IMR-90 (cell line): Measurements from ENCODE around the gene TUBGCP2. TPM values are rescaled to one million over a fixed set of nuclear protein-coding genes. Genes with fewer than 3 reads are reported as not detected.

Source experiments
- ATAC-seq: fragments of 200-7000 bp; cut with Tn5 transposase; 2 replicates; pipeline ENCODE4 v1.9.1; 2020; ENCODE audit warnings: low read depth, mild to moderate bottlenecking, moderate library complexity
- BruUV-seq: library from RNA; stranded (reverse); fragments of 400-500 nt; replicated peaks from 2 replicates; lab custom pipeline; 2021; lab: Mats Ljungman, UMichigan
- CTCF ChIA-PET: fragments of 300-600 bp; formaldehyde crosslinking; extraction: SDS; loops from one replicate; lab custom pipeline; 2021; ENCODE audit warnings: antibody characterized with exemption; lab: Yijun Ruan, JAX
- POLR2A ChIA-PET: fragments of 300-600 bp; sonication (Branson Sonifier 250); formaldehyde crosslinking; loops from one replicate; lab custom pipeline; 2022; ENCODE audit warnings: antibody characterized with exemption; ENCODE audit not compliant: unreplicated experiment; lab: Charles Lee
- DNase-seq: peaks from one replicate; pipeline ENCODE4 v3.0.0; 2013
- H2AFZ ChIP-seq: replicated peaks from 2 replicates; pipeline ENCODE3; 2013; ENCODE audit warnings: low read length, mild to moderate bottlenecking; ENCODE audit not compliant: poor library complexity
- H2AK5ac ChIP-seq: 2 replicates; pipeline ENCODE4 v1.6.1; 2013; ENCODE audit warnings: low read depth, low read length, inconsistent platforms
- H2AK9ac ChIP-seq: replicated peaks from 2 replicates; pipeline ENCODE3; 2013; ENCODE audit warnings: mild to moderate bottlenecking, low read depth, low read length, moderate library complexity; ENCODE audit not compliant: poor library complexity
- H2BK120ac ChIP-seq: 2 replicates; pipeline ENCODE4 v1.6.1; 2013; ENCODE audit warnings: low read depth, low read length, inconsistent platforms
- H2BK15ac ChIP-seq: 3 replicates; pipeline ENCODE4 v1.6.1; 2013; ENCODE audit warnings: low read depth, low read length, inconsistent platforms
- H2BK20ac ChIP-seq: 2 replicates; pipeline ENCODE4 v1.6.1; 2013; ENCODE audit warnings: low read depth, mild to moderate bottlenecking, inconsistent platforms, low read length, moderate library complexity
- H2BK5ac ChIP-seq: 2 replicates; pipeline ENCODE4 v1.6.1; 2013; ENCODE audit warnings: mild to moderate bottlenecking, low read depth, low read length, inconsistent platforms; ENCODE audit not compliant: poor library complexity, severe bottlenecking
- H3K14ac ChIP-seq: replicated peaks from 2 replicates; pipeline ENCODE4 v1.6.1; 2013; ENCODE audit warnings: low read depth, low read length, inconsistent platforms
- H3K18ac ChIP-seq: 2 replicates; pipeline ENCODE4 v1.6.1; 2013; ENCODE audit warnings: low read depth, low read length, control low read depth
- H3K23ac ChIP-seq: 2 replicates; pipeline ENCODE4 v1.6.1; 2013; ENCODE audit warnings: low read depth, low read length, inconsistent platforms
- H3K27ac ChIP-seq: 2 replicates; pipeline ENCODE4 v1.5.1; 2013; ENCODE audit warnings: mild to moderate bottlenecking, control low read depth, low read length; ENCODE audit not compliant: insufficient read depth
- H3K27me3 ChIP-seq: 2 replicates; pipeline ENCODE4 v1.6.1; 2013; ENCODE audit warnings: low read length; ENCODE audit not compliant: control insufficient read depth, insufficient read depth
- H3K36me3 ChIP-seq: 2 replicates; pipeline ENCODE4 v1.6.1; 2013; ENCODE audit warnings: low read length, mixed read lengths; ENCODE audit not compliant: control insufficient read depth, insufficient read depth
- H3K4ac ChIP-seq: 2 replicates; pipeline ENCODE4 v1.6.1; 2013; ENCODE audit warnings: low read depth, low read length, inconsistent platforms
- H3K4me1 ChIP-seq: 2 replicates; pipeline ENCODE4 v1.6.1; 2013; ENCODE audit warnings: low read length, mixed read lengths; ENCODE audit not compliant: control insufficient read depth, insufficient read depth
- H3K4me2 ChIP-seq: 2 replicates; pipeline ENCODE4 v1.6.1; 2013; ENCODE audit warnings: low read depth, mild to moderate bottlenecking, control low read depth, low read length, moderate library complexity
- H3K4me3 ChIP-seq: 2 replicates; pipeline ENCODE4 v1.5.1; 2013; ENCODE audit warnings: low read depth, mild to moderate bottlenecking, control low read depth, low read length, moderate library complexity; ENCODE audit not compliant: insufficient read depth
- H3K56ac ChIP-seq: 2 replicates; pipeline ENCODE4 v1.6.1; 2013; ENCODE audit warnings: low read length, inconsistent platforms; ENCODE audit not compliant: insufficient read depth; ENCODE audit errors: extremely low read depth
- H3K79me1 ChIP-seq, 2 experiments: 2 replicates each; pipeline ENCODE4 v1.6.1; 2013; ENCODE audit warnings: low read length in 2 of 2, inconsistent platforms in 1 of 2, low read depth in 1 of 2
- H3K9ac ChIP-seq: 2 replicates; pipeline ENCODE4 v1.6.1; 2013; ENCODE audit warnings: low read depth, low read length, control low read depth
- H3K9me1 ChIP-seq: 2 replicates; pipeline ENCODE4 v1.6.1; 2013; ENCODE audit warnings: low read length, inconsistent platforms; ENCODE audit not compliant: insufficient read depth
- H3K9me3 ChIP-seq: 2 replicates; pipeline ENCODE4 v1.6.1; 2013; ENCODE audit warnings: low read length; ENCODE audit not compliant: control insufficient read depth, insufficient read depth
- H4K20me1 ChIP-seq: 2 replicates; pipeline ENCODE4 v1.6.1; 2013; ENCODE audit warnings: low read length, inconsistent platforms; ENCODE audit not compliant: insufficient read depth
- H4K5ac ChIP-seq: 2 replicates; pipeline ENCODE4 v1.6.1; 2013; ENCODE audit warnings: mild to moderate bottlenecking, low read depth, low read length, control low read depth
- H4K8ac ChIP-seq, 2 experiments: 2 replicates each; pipeline ENCODE4 v1.6.1; 2013; ENCODE audit warnings: low read depth in 2 of 2, low read length in 2 of 2, control low read depth in 1 of 2, inconsistent platforms in 1 of 2
- H4K91ac ChIP-seq: 2 replicates; pipeline ENCODE4 v1.6.1; 2013; ENCODE audit warnings: low read depth, low read length, inconsistent platforms; ENCODE audit not compliant: insufficient read depth
- BHLHE40 ChIP-seq: fragments of 150-350 bp; IDR thresholded peaks from 2 replicates; pipeline ENCODE4 v1.6.1; 2016; ENCODE audit warnings: mild to moderate bottlenecking, low read depth, low read length
- CEBPB ChIP-seq: IDR thresholded peaks from 2 replicates; pipeline ENCODE4 v1.6.1; 2012; ENCODE audit warnings: low read depth, low read length, improper control_type of control experiment
- CHD1 ChIP-seq: IDR thresholded peaks from 2 replicates; pipeline ENCODE4 v1.6.1; 2012; ENCODE audit warnings: low read depth, low read length, improper control_type of control experiment
- CTCF ChIP-seq: conservative IDR thresholded peaks from 2 replicates; pipeline ENCODE4 v1.5.1; 2012; ENCODE audit warnings: mild to moderate bottlenecking, low read depth, low read length, improper control_type of control experiment
- FOS ChIP-seq: fragments of 150-350 bp; IDR thresholded peaks from 2 replicates; pipeline ENCODE4 v1.6.1; 2016; ENCODE audit warnings: low read depth, low read length
- MAFK ChIP-seq: IDR thresholded peaks from 2 replicates; pipeline ENCODE4 v1.6.1; 2012; ENCODE audit warnings: low read depth, low read length, improper control_type of control experiment
- MAZ ChIP-seq: IDR thresholded peaks from 2 replicates; pipeline ENCODE4 v1.6.1; 2012; ENCODE audit warnings: low read depth, mild to moderate bottlenecking, low read length, improper control_type of control experiment, moderate library complexity, borderline replicate concordance
- MXI1 ChIP-seq: IDR thresholded peaks from 2 replicates; pipeline ENCODE4 v1.6.1; 2012; ENCODE audit warnings: low read depth, mild to moderate bottlenecking, low read length, moderate library complexity, borderline replicate concordance
- NFE2L2 ChIP-seq: fragments of 150-350 bp; IDR thresholded peaks from 2 replicates; pipeline ENCODE4 v1.6.1; 2016; ENCODE audit warnings: low read depth, mild to moderate bottlenecking, low read length
- POLR2A ChIP-seq: IDR thresholded peaks from 2 replicates; pipeline ENCODE4 v1.6.1; 2012; ENCODE audit warnings: mild to moderate bottlenecking, low read depth, low read length
- RAD21 ChIP-seq: IDR thresholded peaks from 2 replicates; pipeline ENCODE4 v1.6.1; 2012; ENCODE audit warnings: low read length, improper control_type of control experiment
- RCOR1 ChIP-seq: IDR thresholded peaks from 2 replicates; pipeline ENCODE4 v1.6.1; 2012; ENCODE audit warnings: mild to moderate bottlenecking, low read length, improper control_type of control experiment; ENCODE audit not compliant: insufficient replicate concordance
- RFX5 ChIP-seq: IDR thresholded peaks from 2 replicates; pipeline ENCODE4 v1.8.0; 2012; ENCODE audit warnings: low read depth, mild to moderate bottlenecking, low read length, moderate library complexity
- SMC3 ChIP-seq: fragments of 150-350 bp; IDR thresholded peaks from 2 replicates; pipeline ENCODE4 v1.6.1; 2016; ENCODE audit warnings: low read depth, mild to moderate bottlenecking, antibody characterized with exemption, low read length, moderate library complexity
- WGBS, 2 experiments: methylation state at CpG; one replicate each; pipeline versions ENCODE4 v1.1.5 to v1.1.7; 2013; ENCODE audit warnings: missing lambda C conversion rate in 2 of 2; ENCODE audit not compliant: insufficient read length in 1 of 2; ENCODE audit errors: extremely low coverage in 2 of 2; 5-methylcytosine and 5-hydroxymethylcytosine counted together
- dilution Hi-C: fragments of 300-500 bp; cut with HindIII; formaldehyde crosslinking; loops from one replicate; pipeline ENCODE4 v1.14.3; 2018; ENCODE audit warnings: low sequenced_read_pairs; ENCODE audit not compliant: unreplicated experiment
- in situ Hi-C: fragments of 300-500 bp; cut with MboI; formaldehyde crosslinking; loops from 3 replicates; pipeline ENCODE4 v1.14.3; 2019; ENCODE audit warnings: low sequenced_read_pairs, inconsistent platforms, mixed read lengths
- intact Hi-C: fragments of 100-400 bp; cut with micrococcal nuclease; formaldehyde crosslinking; loops from 2 replicates; pipeline ENCODE4 v1.10.0; 2022
- polyA plus RNA-seq, 3 experiments: library from polyadenylated mRNA; depleted of rRNA; stranded (reverse); fragments of >200 nt; gene quantifications; 2 replicates each; pipeline ENCODE4 v1.2.3, GENCODE V29; 2012; ENCODE audit warnings: low replicate concordance in 1 of 3
- total RNA-seq: library from RNA; depleted of rRNA; stranded (reverse); fragments of >200 nt; gene quantifications from 2 replicates; pipeline ENCODE4 v1.2.3, GENCODE V29; 2012
- TF ChIP-seq, protein P1 (sequence below): fragments of 150-350 bp; IDR thresholded peaks from 2 replicates; pipeline ENCODE4 v1.6.1; 2016; ENCODE audit warnings: low read depth, mild to moderate bottlenecking, low read length, moderate library complexity, borderline replicate concordance
- TF ChIP-seq, protein P2 (sequence below): fragments of 150-350 bp; IDR thresholded peaks from 2 replicates; pipeline ENCODE4 v1.6.1; 2017; ENCODE audit warnings: mild to moderate bottlenecking, antibody characterized with exemption, low read length, low read depth

TUBGCP2 gene
- total and polyA plus RNA-seq, 2 of the 4 experiments (the other 2 are of a cell fraction), result 48.1 to 72.6 TPM

GRCh38 chr10:133264461-133264860 lies 44.2 kb downstream of the TUBGCP2 start:
- no peak overlapping the region for H4K8ac ChIP-seq
- no peaks in the 10 kb centered on the region; the same call in 1 of the 2 replicates for H3K27me3 ChIP-seq
- ChIA-PET CTCF (no interaction called here), POLR2A (no interaction called here)
- ATAC-seq (no peak), DNase-seq (no peak)
- no peaks in the 10 kb centered on the region for H4K20me1 ChIP-seq
- no peak overlapping the region for H3K4ac ChIP-seq
- 78% methylated on average over 5 of the region's 9 CpGs; no CpG with 5 or more reads in 1 of the 2 experiments for WGBS, 2 experiments
- TF ChIP-seq RFX5 (no peak), MAFK (no peak), FOS (no peak), CEBPB (no peak), RCOR1 (no peak), BHLHE40 (no peak), RAD21 (no peak), MXI1 (no peak), MAZ (no peak), POLR2A (no peak), CTCF (no peak), CHD1 (no peak), NFE2L2 (no peak), SMC3 (no peak)
- TF ChIP-seq, protein P1, sequence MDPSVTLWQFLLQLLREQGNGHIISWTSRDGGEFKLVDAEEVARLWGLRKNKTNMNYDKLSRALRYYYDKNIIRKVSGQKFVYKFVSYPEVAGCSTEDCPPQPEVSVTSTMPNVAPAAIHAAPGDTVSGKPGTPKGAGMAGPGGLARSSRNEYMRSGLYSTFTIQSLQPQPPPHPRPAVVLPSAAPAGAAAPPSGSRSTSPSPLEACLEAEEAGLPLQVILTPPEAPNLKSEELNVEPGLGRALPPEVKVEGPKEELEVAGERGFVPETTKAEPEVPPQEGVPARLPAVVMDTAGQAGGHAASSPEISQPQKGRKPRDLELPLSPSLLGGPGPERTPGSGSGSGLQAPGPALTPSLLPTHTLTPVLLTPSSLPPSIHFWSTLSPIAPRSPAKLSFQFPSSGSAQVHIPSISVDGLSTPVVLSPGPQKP, result no peak
- TF ChIP-seq, protein P2, sequence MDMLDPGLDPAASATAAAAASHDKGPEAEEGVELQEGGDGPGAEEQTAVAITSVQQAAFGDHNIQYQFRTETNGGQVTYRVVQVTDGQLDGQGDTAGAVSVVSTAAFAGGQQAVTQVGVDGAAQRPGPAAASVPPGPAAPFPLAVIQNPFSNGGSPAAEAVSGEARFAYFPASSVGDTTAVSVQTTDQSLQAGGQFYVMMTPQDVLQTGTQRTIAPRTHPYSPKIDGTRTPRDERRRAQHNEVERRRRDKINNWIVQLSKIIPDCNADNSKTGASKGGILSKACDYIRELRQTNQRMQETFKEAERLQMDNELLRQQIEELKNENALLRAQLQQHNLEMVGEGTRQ, result no peak
- no peak overlapping the region for H3K9ac ChIP-seq
- no peak overlapping the region for H2AK9ac ChIP-seq
- no peak overlapping the region for H2AK5ac ChIP-seq
- intact Hi-C loops, result loop anchor here (5.0 kb wide), 1 partner anchor 43 kb away; the partner anchor contains the start of genes TUBGCP2 and ZNF511
- H3K23ac ChIP-seq, result no peak overlapping the region
- H2BK15ac ChIP-seq, result no peak overlapping the region
- no peaks in the 10 kb centered on the region for H3K9me3 ChIP-seq
- no peak overlapping the region for H2AFZ ChIP-seq
- H3K79me1 ChIP-seq, result peaks cover 0 to 4% of the 10 kb centered on the region in 2 experiments; a peak in 1 of 4 replicates
- in situ Hi-C loops, result loop anchor here (25.0 kb wide), 1 partner anchor 602 kb away; no protein-coding TSS in a partner anchor
- H3K56ac ChIP-seq, result no peak overlapping the region
- no peak overlapping the region for H3K27ac ChIP-seq
- H4K91ac ChIP-seq, result no peak overlapping the region
- peaks cover 11% of the 10 kb centered on the region for H3K4me1 ChIP-seq
- H4K5ac ChIP-seq, result no peak overlapping the region
- dilution Hi-C loops, result no loop called here
- no peak overlapping the region for H3K14ac ChIP-seq
- H2BK120ac ChIP-seq, result no peak overlapping the region
- peaks cover 16% of the 10 kb centered on the region for H3K9me1 ChIP-seq
- no TSS peak for BruUV-seq
- no peak overlapping the region for H2BK5ac ChIP-seq
- no peak overlapping the region for H3K18ac ChIP-seq
- no peak overlapping the region for H3K4me2 ChIP-seq
- H3K36me3 ChIP-seq, result no peaks in the 10 kb centered on the region
- no peak overlapping the region for H3K4me3 ChIP-seq
- H2BK20ac ChIP-seq, result no peak overlapping the region
